Stimulated activated effector memory CD8-positive, alpha-beta T cell treated with anti-CD3 and anti-CD28 coated beads, Interleukin-12 subunit alpha, Interleukin-12 subunit beta, amount 100 ng/mL, for 72 hours (primary cell): ENCODE measurements around the gene COL24A1.
"Not testable (repeated sequence)": the region's sequence is repeated elsewhere in the genome, so short reads cannot be mapped to it uniquely, and the experiment has no call there.

ENCODE experiments used
- ATAC-seq: fragments of 150-1000 bp; cut with Tn5 transposase; 2 replicates; pipeline ENCODE4 v1.10.0; 2021
- DNase-seq, 2 donors: peaks; one replicate each; pipeline ENCODE4 v3.0.0; 2021 to 2022; ENCODE audit warnings: low spot score in 2 of 2
- H3K27ac Mint-ChIP-seq: one replicate; pipeline ENCODE4 v1.8.0; 2022; ENCODE audit warnings: mild to moderate bottlenecking, mixed read lengths
- H3K36me3 Mint-ChIP-seq: one replicate; pipeline ENCODE4 v1.8.0; 2022; ENCODE audit warnings: mild to moderate bottlenecking, mixed read lengths
- H3K4me1 Mint-ChIP-seq: one replicate; pipeline ENCODE4 v1.8.0; 2022; ENCODE audit warnings: mixed read lengths
- H3K4me3 Mint-ChIP-seq: one replicate; pipeline ENCODE4 v1.8.0; 2022; ENCODE audit warnings: mild to moderate bottlenecking, mixed read lengths
- H3K9me3 Mint-ChIP-seq: one replicate; pipeline ENCODE4 v1.8.0; 2022; ENCODE audit warnings: mixed read lengths

The COL24A1 gene

GRCh38 chr1:86119214-86119764 lies 37.3 kb downstream of the COL24A1 start:
- H3K4me1 Mint-ChIP-seq: no peaks in the 10 kb centered on the region
- no peaks in the 10 kb centered on the region for H3K36me3 Mint-ChIP-seq
- DNase-seq (no peak), ATAC-seq (no peak)
- no peak overlapping the region for H3K27ac Mint-ChIP-seq
- peaks cover 4% of the 10 kb centered on the region for H3K9me3 Mint-ChIP-seq
- H3K4me3 Mint-ChIP-seq: no peak overlapping the region

- DNase-seq: no peak
- H3K36me3 Mint-ChIP-seq: no peaks in the 10 kb centered on the region
- H3K4me1 Mint-ChIP-seq: no peaks in the 10 kb centered on the region
- peaks cover 2% of the 10 kb centered on the region for H3K9me3 Mint-ChIP-seq
- H3K27ac Mint-ChIP-seq: no peak overlapping the region
- ATAC-seq: no peak
- no peak overlapping the region for H3K4me3 Mint-ChIP-seq
Observed at GRCh38 chr1:86114816-86115400, 41.7 kb downstream of the COL24A1 start.

- Mint-ChIP-seq H3K4me3 (no peak overlapping the region), H3K36me3 (no peaks in the 10 kb centered on the region), H3K27ac (no peak overlapping the region), H3K9me3 (peaks cover 2% of the 10 kb centered on the region), H3K4me1 (no peaks in the 10 kb centered on the region)
- no peak for DNase-seq
- no peak for ATAC-seq
Observed at GRCh38 chr1:86114236-86114635, 42.3 kb downstream of the COL24A1 start.

GRCh38 chr1:86111590-86111989 lies 45.0 kb downstream of the COL24A1 start:
- not testable (repeated sequence) for ATAC-seq, H3K4me1 Mint-ChIP-seq, H3K4me3 Mint-ChIP-seq, DNase-seq, H3K27ac Mint-ChIP-seq, H3K36me3 Mint-ChIP-seq, H3K9me3 Mint-ChIP-seq

GRCh38 chr1:86110451-86111129 lies 46.0 kb downstream of the COL24A1 start:
- ATAC-seq (no peak), DNase-seq (no peak)
- no peak overlapping the region for H3K4me3 Mint-ChIP-seq
- no peaks in the 10 kb centered on the region for H3K36me3 Mint-ChIP-seq
- no peak overlapping the region for H3K27ac Mint-ChIP-seq
- no peaks in the 10 kb centered on the region for H3K4me1 Mint-ChIP-seq
- peaks cover 2% of the 10 kb centered on the region for H3K9me3 Mint-ChIP-seq

GRCh38 chr1:86105533-86105866 lies 51.1 kb downstream of the COL24A1 start:
- no peaks in the 10 kb centered on the region for H3K36me3 Mint-ChIP-seq
- no peaks in the 10 kb centered on the region for H3K9me3 Mint-ChIP-seq
- H3K4me3 Mint-ChIP-seq: no peak overlapping the region
- H3K27ac Mint-ChIP-seq: no peak overlapping the region
- ATAC-seq (peak; percentile 11), DNase-seq (no peak)
- no peaks in the 10 kb centered on the region for H3K4me1 Mint-ChIP-seq

- Mint-ChIP-seq H3K4me3 (no peak overlapping the region), H3K27ac (no peak overlapping the region), H3K36me3 (no peaks in the 10 kb centered on the region), H3K9me3 (no peaks in the 10 kb centered on the region), H3K4me1 (no peaks in the 10 kb centered on the region)
- no peak for DNase-seq
- peak; percentile 56 for ATAC-seq
Observed at GRCh38 chr1:86104606-86105532, 51.7 kb downstream of the COL24A1 start.

- Mint-ChIP-seq H3K9me3 (peaks cover 12% of the 10 kb centered on the region), H3K36me3 (no peaks in the 10 kb centered on the region), H3K27ac (no peak overlapping the region), H3K4me1 (no peaks in the 10 kb centered on the region), H3K4me3 (no peak overlapping the region)
- ATAC-seq (no peak), DNase-seq (no peak)
Observed at GRCh38 chr1:86101616-86102015, 55.0 kb downstream of the COL24A1 start.

- no peak overlapping the region for H3K4me3 Mint-ChIP-seq
- H3K36me3 Mint-ChIP-seq: no peaks in the 10 kb centered on the region
- H3K27ac Mint-ChIP-seq: no peak overlapping the region
- ATAC-seq: no peak
- no peak for DNase-seq
- peaks cover 12% of the 10 kb centered on the region for H3K9me3 Mint-ChIP-seq
- H3K4me1 Mint-ChIP-seq: no peaks in the 10 kb centered on the region
Observed at GRCh38 chr1:86100401-86100800, 56.2 kb downstream of the COL24A1 start.

GRCh38 chr1:86089765-86090164 lies 66.8 kb downstream of the COL24A1 start:
- H3K4me1 Mint-ChIP-seq: no peaks in the 10 kb centered on the region
- no peaks in the 10 kb centered on the region for H3K9me3 Mint-ChIP-seq

GRCh38 chr1:86085741-86086409 lies 70.7 kb downstream of the COL24A1 start:
- ATAC-seq (no peak), DNase-seq (no peak)
- Mint-ChIP-seq H3K9me3 (no peaks in the 10 kb centered on the region), H3K27ac (no peak overlapping the region), H3K4me3 (no peak overlapping the region), H3K4me1 (no peaks in the 10 kb centered on the region), H3K36me3 (no peaks in the 10 kb centered on the region)

More at GRCh38 chr1:86089765-86090164, 66.8 kb downstream of the COL24A1 start:
- no peaks in the 10 kb centered on the region for H3K36me3 Mint-ChIP-seq
- no peak overlapping the region for H3K4me3 Mint-ChIP-seq
- ATAC-seq (no peak), DNase-seq (no peak)
- H3K27ac Mint-ChIP-seq: no peak overlapping the region

- no peaks in the 10 kb centered on the region for H3K4me1 Mint-ChIP-seq
- peaks cover 2% of the 10 kb centered on the region for H3K9me3 Mint-ChIP-seq
- ATAC-seq: no peak
- no peak for DNase-seq
- H3K36me3 Mint-ChIP-seq: no peaks in the 10 kb centered on the region
- no peak overlapping the region for H3K4me3 Mint-ChIP-seq
- no peak overlapping the region for H3K27ac Mint-ChIP-seq
Observed at GRCh38 chr1:86084998-86085397, 71.6 kb downstream of the COL24A1 start.

- peaks cover 3% of the 10 kb centered on the region for H3K9me3 Mint-ChIP-seq
- no peaks in the 10 kb centered on the region for H3K36me3 Mint-ChIP-seq
- no peaks in the 10 kb centered on the region for H3K4me1 Mint-ChIP-seq
- no peak for DNase-seq
- no peak overlapping the region for H3K27ac Mint-ChIP-seq
- H3K4me3 Mint-ChIP-seq: no peak overlapping the region
- no peak for ATAC-seq
Observed at GRCh38 chr1:86082183-86082582, 74.4 kb downstream of the COL24A1 start.

GRCh38 chr1:86072474-86072873 lies 84.1 kb downstream of the COL24A1 start:
- not testable (repeated sequence) for H3K36me3 Mint-ChIP-seq, H3K27ac Mint-ChIP-seq, H3K4me3 Mint-ChIP-seq, DNase-seq, H3K4me1 Mint-ChIP-seq, ATAC-seq
- peaks cover 16% of the 10 kb centered on the region for H3K9me3 Mint-ChIP-seq

GRCh38 chr1:86071870-86072269 lies 84.7 kb downstream of the COL24A1 start:
- H3K9me3 Mint-ChIP-seq: peaks cover 16% of the 10 kb centered on the region
- not testable (repeated sequence) for H3K36me3 Mint-ChIP-seq, H3K4me1 Mint-ChIP-seq, ATAC-seq, H3K4me3 Mint-ChIP-seq, H3K27ac Mint-ChIP-seq, DNase-seq
